Measurements from ENCODE around the gene ATP5F1D. TPM values are rescaled to one million over a fixed set of nuclear protein-coding genes. Genes with fewer than 3 reads are reported as not detected.
"Not testable (repeated sequence)": the region's sequence is repeated elsewhere in the genome, so short reads cannot be mapped to it uniquely, and the experiment has no call there.

Gene ATP5F1D
- total and polyA plus RNA-seq, 5 donors from 2014 or later = 124 to 236 (median 220) TPM

DNA sequence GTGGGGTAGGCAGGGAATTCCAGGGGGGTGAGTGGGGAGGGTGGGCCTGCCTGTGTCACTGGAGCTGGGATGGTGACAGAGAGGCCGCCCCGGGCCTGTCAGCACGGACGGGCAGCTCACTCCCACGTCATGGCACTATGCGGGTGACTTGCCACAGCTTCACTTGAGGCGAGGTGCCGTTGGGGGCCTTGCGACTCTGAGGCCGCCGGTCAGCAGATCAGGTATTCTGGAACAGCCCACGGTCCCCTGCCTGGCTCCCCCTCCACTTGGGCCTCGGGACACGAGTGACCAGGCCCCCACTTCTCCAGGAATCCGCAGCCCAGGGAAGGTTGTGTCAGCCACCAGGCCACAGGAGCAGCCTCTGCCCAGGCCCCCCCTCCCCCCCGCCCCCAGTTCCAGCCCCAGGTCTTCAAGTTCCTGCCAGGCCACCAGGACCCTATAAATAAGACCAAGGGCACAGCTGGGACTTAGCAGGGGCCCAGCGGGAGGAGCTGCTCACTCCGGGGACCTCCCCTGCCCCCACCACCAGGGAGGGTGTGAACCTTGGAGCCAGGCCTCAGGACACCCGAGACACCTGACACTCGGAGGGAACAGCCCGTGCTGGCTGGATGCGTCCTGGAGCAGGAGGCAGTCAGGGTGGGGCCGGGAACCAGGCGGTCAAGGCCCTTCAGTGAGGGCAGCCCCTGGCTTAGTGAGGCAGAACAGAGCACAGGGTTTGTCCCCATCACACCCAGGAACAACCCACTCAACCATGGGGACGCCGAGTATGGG, 4.1 kb downstream of the ATP5F1D start:
- Mint-ChIP-seq H3K9me3 (peaks cover 0 to 3% (median 0%) of the 10 kb centered on the region in 7 donors), H3K27ac (peak overlapping the region in 1 of 3 donors; percentile 52), H3K4me3 (peak overlapping the region in 1 of 4 donors; percentile 54), H3K4me1 (peaks cover 0 to 32% (median 10%) of the 10 kb centered on the region in 4 donors), H3K27me3 (peaks cover 5% of the 10 kb centered on the region), H3K36me3 (no peaks in the 10 kb centered on the region)
- peaks cover 45% of the 10 kb centered on the region for H3K4me1 ChIP-seq (ENCODE audit: control insufficient read depth, insufficient read depth, low read length, poor library complexity, severe bottlenecking)
- DNase-seq (no peak), ATAC-seq (ENCODE audit: low read depth in 2 of 2) (no peak)
- H3K27ac ChIP-seq (ENCODE audit: insufficient read depth, low read length, poor library complexity, severe bottlenecking) = no peak overlapping the region
- H3K4me3 ChIP-seq (ENCODE audit: low read depth, low read length) = no peak overlapping the region
- H3K36me3 ChIP-seq (ENCODE audit: control insufficient read depth, insufficient read depth, low read length) = no peaks in the 10 kb centered on the region
- H3K27me3 ChIP-seq (ENCODE audit: control insufficient read depth, insufficient read depth, low read length) = no peaks in the 10 kb centered on the region
- H3K9me3 ChIP-seq (ENCODE audit: control insufficient read depth in 2 of 2, low read length in 2 of 2) = no peaks in the 10 kb centered on the region

GRCh38 chr19:1246265-1247087, 4.9 kb downstream of the ATP5F1D start:
- H3K9me3 Mint-ChIP-seq; H3K27me3 ChIP-seq (ENCODE audit: control insufficient read depth, insufficient read depth, low read length); H3K27ac Mint-ChIP-seq; H3K36me3 Mint-ChIP-seq; H3K27me3 Mint-ChIP-seq; ATAC-seq (ENCODE audit: low read depth in 2 of 2); DNase-seq; H3K27ac ChIP-seq (ENCODE audit: insufficient read depth, low read length, poor library complexity, severe bottlenecking); H3K36me3 ChIP-seq (ENCODE audit: control insufficient read depth, insufficient read depth, low read length); H3K4me3 ChIP-seq (ENCODE audit: low read depth, low read length); H3K9me3 ChIP-seq (ENCODE audit: control insufficient read depth in 2 of 2, low read length in 2 of 2): not testable (repeated sequence)
- H3K4me1 ChIP-seq (ENCODE audit: control insufficient read depth, insufficient read depth, low read length, poor library complexity, severe bottlenecking) = peaks cover 40% of the 10 kb centered on the region
- peaks cover 0 to 25% (median 8%) of the 10 kb centered on the region in 4 donors for H3K4me1 Mint-ChIP-seq
- H3K4me3 Mint-ChIP-seq = peak overlapping the region; percentile 41 to 58 (median 56)

DNA sequence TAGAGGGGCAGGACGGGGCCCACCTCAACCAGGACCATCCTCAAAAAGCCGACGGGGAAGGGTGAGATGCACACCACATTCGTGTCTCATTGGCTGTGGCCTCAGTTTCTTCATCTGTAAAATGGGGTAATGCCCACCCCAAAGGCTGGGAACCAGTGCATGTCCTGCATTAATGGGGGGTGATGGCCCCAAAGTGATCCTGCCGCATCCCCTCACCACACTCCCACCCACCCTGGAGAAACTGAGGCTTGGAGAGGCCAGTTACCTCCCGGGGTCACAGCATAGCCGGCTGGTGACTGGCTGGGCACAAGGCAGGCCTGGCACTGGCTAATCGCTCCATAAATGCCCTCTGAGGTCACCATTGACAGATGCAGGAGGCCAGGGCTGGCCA, 6.2 kb downstream of the ATP5F1D start:
- Histone ChIP-seq H3K9me3 (ENCODE audit: control insufficient read depth in 2 of 2, low read length in 2 of 2) (no peaks in the 10 kb centered on the region), H3K27ac (ENCODE audit: insufficient read depth, low read length, poor library complexity, severe bottlenecking) (peak overlapping the region; percentile 97), H3K27me3 (ENCODE audit: control insufficient read depth, insufficient read depth, low read length) (no peaks in the 10 kb centered on the region), H3K4me1 (ENCODE audit: control insufficient read depth, insufficient read depth, low read length, poor library complexity, severe bottlenecking) (peaks cover 47% of the 10 kb centered on the region), H3K36me3 (ENCODE audit: control insufficient read depth, insufficient read depth, low read length) (no peaks in the 10 kb centered on the region), H3K4me3 (ENCODE audit: low read depth, low read length) (no peak overlapping the region)
- Mint-ChIP-seq H3K4me1 (peaks cover 0 to 18% (median 7%) of the 10 kb centered on the region in 4 donors), H3K36me3 (no peaks in the 10 kb centered on the region), H3K27me3 (no peaks in the 10 kb centered on the region), H3K27ac (peak overlapping the region in 1 of 3 donors; percentile 9), H3K4me3 (peak overlapping the region in 3 of 4 donors; percentile 46 to 57 (median 54)), H3K9me3 (peaks cover 0 to 2% (median 0%) of the 10 kb centered on the region in 7 donors)
- DNase-seq = no peak
- ATAC-seq (ENCODE audit: low read depth in 2 of 2) = no peak

GRCh38 chr19:1248139-1248785, 6.7 kb downstream of the ATP5F1D start, which contains the start of gene MIDN:
TSS of gene MIDN (plus strand) at chr19:1248583. CDS start at chr19:1250297, 1,714 bp downstream.
- H3K36me3 ChIP-seq (ENCODE audit: control insufficient read depth, insufficient read depth, low read length) = no peaks in the 10 kb centered on the region
- H3K27ac Mint-ChIP-seq = peak within 1 kb of the TSS in 2 of 3 donors; percentile 59 to 74
- peak; percentile 3 to 5 for ATAC-seq (ENCODE audit: low read depth in 2 of 2)
- H3K4me3 Mint-ChIP-seq = peak within 1 kb of the TSS; percentile 72 to 100 (median 75)
- H3K4me1 ChIP-seq (ENCODE audit: control insufficient read depth, insufficient read depth, low read length, poor library complexity, severe bottlenecking) = peaks cover 49% of the 10 kb centered on the region
- H3K4me1 Mint-ChIP-seq = peaks cover 0 to 14% (median 7%) of the 10 kb centered on the region in 4 donors
- H3K9me3 Mint-ChIP-seq = peaks cover 0 to 2% (median 0%) of the 10 kb centered on the region in 7 donors
- H3K27me3 ChIP-seq (ENCODE audit: control insufficient read depth, insufficient read depth, low read length) = no peaks in the 10 kb centered on the region
- no peaks in the 10 kb centered on the region for H3K36me3 Mint-ChIP-seq
- H3K9me3 ChIP-seq (ENCODE audit: control insufficient read depth in 2 of 2, low read length in 2 of 2) = no peaks in the 10 kb centered on the region
- no peak within 1 kb of the TSS for H3K4me3 ChIP-seq (ENCODE audit: low read depth, low read length)
- peak within 1 kb of the TSS; percentile 97 for H3K27ac ChIP-seq (ENCODE audit: insufficient read depth, low read length, poor library complexity, severe bottlenecking)
- DNase-seq = peak; percentile 73 to 80 (median 76)
- no peaks in the 10 kb centered on the region for H3K27me3 Mint-ChIP-seq

GRCh38 chr19:1248786-1249297, 7.3 kb downstream of the ATP5F1D start:
- Histone ChIP-seq H3K27me3 (ENCODE audit: control insufficient read depth, insufficient read depth, low read length) (no peaks in the 10 kb centered on the region), H3K27ac (ENCODE audit: insufficient read depth, low read length, poor library complexity, severe bottlenecking) (peak overlapping the region; percentile 97), H3K36me3 (ENCODE audit: control insufficient read depth, insufficient read depth, low read length) (no peaks in the 10 kb centered on the region), H3K4me1 (ENCODE audit: control insufficient read depth, insufficient read depth, low read length, poor library complexity, severe bottlenecking) (peaks cover 49% of the 10 kb centered on the region), H3K4me3 (ENCODE audit: low read depth, low read length) (no peak overlapping the region), H3K9me3 (ENCODE audit: control insufficient read depth in 2 of 2, low read length in 2 of 2) (no peaks in the 10 kb centered on the region)
- ATAC-seq (ENCODE audit: low read depth in 2 of 2) (peak; percentile 29 to 36), DNase-seq (peak; percentile 80 to 88 (median 84))
- no peaks in the 10 kb centered on the region for H3K27me3 Mint-ChIP-seq
- peak overlapping the region in 3 of 4 donors; percentile 72 to 75 (median 75) for H3K4me3 Mint-ChIP-seq
- H3K27ac Mint-ChIP-seq = peak overlapping the region in 1 of 3 donors; percentile 74
- peaks cover 0 to 4% (median 0%) of the 10 kb centered on the region in 7 donors for H3K9me3 Mint-ChIP-seq
- H3K36me3 Mint-ChIP-seq = no peaks in the 10 kb centered on the region
- peaks cover 0 to 15% (median 7%) of the 10 kb centered on the region in 4 donors for H3K4me1 Mint-ChIP-seq

- ATAC-seq (ENCODE audit: low read depth in 2 of 2) (peak; percentile 65), DNase-seq (peak; percentile 91 to 96 (median 94))
- Histone ChIP-seq H3K4me3 (ENCODE audit: low read depth, low read length) (no peak overlapping the region), H3K4me1 (ENCODE audit: control insufficient read depth, insufficient read depth, low read length, poor library complexity, severe bottlenecking) (peaks cover 49% of the 10 kb centered on the region), H3K27me3 (ENCODE audit: control insufficient read depth, insufficient read depth, low read length) (no peaks in the 10 kb centered on the region), H3K9me3 (ENCODE audit: control insufficient read depth in 2 of 2, low read length in 2 of 2) (no peaks in the 10 kb centered on the region), H3K36me3 (ENCODE audit: control insufficient read depth, insufficient read depth, low read length) (peaks cover 5% of the 10 kb centered on the region), H3K27ac (ENCODE audit: insufficient read depth, low read length, poor library complexity, severe bottlenecking) (peak overlapping the region; percentile 97)
- H3K4me1 Mint-ChIP-seq = peaks cover 0 to 14% (median 6%) of the 10 kb centered on the region in 4 donors
- H3K27ac Mint-ChIP-seq = peak overlapping the region; percentile 58 to 95 (median 80)
- no peaks in the 10 kb centered on the region for H3K27me3 Mint-ChIP-seq
- peak overlapping the region; percentile 91 to 100 (median 94) for H3K4me3 Mint-ChIP-seq
- peaks cover 0 to 4% (median 0%) of the 10 kb centered on the region in 7 donors for H3K9me3 Mint-ChIP-seq
- no peaks in the 10 kb centered on the region for H3K36me3 Mint-ChIP-seq
These were observed 7.9 kb downstream of the ATP5F1D start for GRCh38 chr19:1249298-1249989.

Measured in CD4-positive, CD25-positive, alpha-beta regulatory T cell (primary cell).